Caco-2 (cell line): ENCODE data around the gene TRIM61. TPM values are rescaled to one million over a fixed set of nuclear protein-coding genes. Genes with fewer than 3 reads are reported as not detected.
"Not testable (repeated sequence)": the region's sequence is repeated elsewhere in the genome, so short reads cannot be mapped to it uniquely, and the experiment has no call there.

Source experiments
- BruUV-seq: library from RNA; stranded (reverse); fragments of 400-500 nt; replicated peaks from 2 replicates; lab custom pipeline; 2021; lab: Mats Ljungman, UMichigan
- CTCF ChIA-PET: fragments of 300-600 bp; sonication (Branson Sonifier 250); formaldehyde crosslinking; loops from one replicate; lab custom pipeline; 2022; ENCODE audit warnings: antibody characterized with exemption; lab: Charles Lee
- POLR2A ChIA-PET: fragments of 300-600 bp; sonication (Branson Sonifier 250); formaldehyde crosslinking; loops from one replicate; lab custom pipeline; 2022; ENCODE audit warnings: antibody characterized with exemption; lab: Charles Lee
- DNase-seq, 2 experiments: peaks; one replicate each; pipeline versions ENCODE4 v3.0.0 to v3.0.0-alpha.2; 2020 to 2022
- H3K27me3 ChIP-seq: replicated peaks from 2 replicates; pipeline ENCODE4 v1.6.0; 2011; ENCODE audit warnings: low read length; ENCODE audit not compliant: control insufficient read depth, insufficient read depth
- H3K36me3 ChIP-seq: 2 replicates; pipeline ENCODE4 v1.5.1; 2011; ENCODE audit warnings: low read length; ENCODE audit not compliant: control insufficient read depth, insufficient read depth
- H3K4me1 ChIP-seq: fragments of 250-450 bp; sonication (Bioruptor Pico); 2 replicates; pipeline ENCODE4 v1.5.1; 2020; ENCODE audit warnings: mild to moderate bottlenecking
- H3K4me3 ChIP-seq: 2 replicates; pipeline ENCODE4 v1.5.1; 2011; ENCODE audit warnings: low read depth, mild to moderate bottlenecking, control low read depth, low read length
- H3K9me3 ChIP-seq: fragments of 250-450 bp; sonication (Bioruptor Pico); 2 replicates; pipeline ENCODE4 v1.5.1; 2020; ENCODE audit warnings: mild to moderate bottlenecking, moderate library complexity
- H3K27ac Mint-ChIP-seq: one replicate; pipeline ENCODE4 v1.8.0; 2022; ENCODE audit warnings: mixed read lengths; ENCODE audit not compliant: unreplicated experiment
- H3K27me3 Mint-ChIP-seq: one replicate; pipeline ENCODE4 v1.8.0; 2022; ENCODE audit warnings: mixed read lengths; ENCODE audit not compliant: insufficient read depth, unreplicated experiment
- H3K36me3 Mint-ChIP-seq: one replicate; pipeline ENCODE4 v1.8.0; 2022; ENCODE audit warnings: mild to moderate bottlenecking, mixed read lengths; ENCODE audit not compliant: insufficient read depth, unreplicated experiment
- H3K4me1 Mint-ChIP-seq: one replicate; pipeline ENCODE4 v1.8.0; 2022; ENCODE audit warnings: low read depth, mixed read lengths; ENCODE audit not compliant: unreplicated experiment
- H3K4me3 Mint-ChIP-seq: one replicate; pipeline ENCODE4 v1.8.0; 2022; ENCODE audit warnings: mild to moderate bottlenecking, moderate library complexity, mixed read lengths; ENCODE audit not compliant: unreplicated experiment
- H3K9me3 Mint-ChIP-seq: one replicate; pipeline ENCODE4 v1.8.0; 2022; ENCODE audit warnings: mixed read lengths; ENCODE audit not compliant: unreplicated experiment
- CTCF ChIP-seq, 2 experiments: fragments of 200-600 bp in 1 of 2; IDR thresholded peaks; 1 replicate in 1 of 2; 2 replicates in 1 of 2; pipeline versions ENCODE4 v1.5.1 to v1.8.0; 2011 to 2022; ENCODE audit warnings: antibody characterized with exemption in 1 of 2, control low read depth in 1 of 2, inconsistent platforms in 1 of 2, low read depth in 1 of 2, low read length in 1 of 2, mild to moderate bottlenecking in 1 of 2, moderate library complexity in 1 of 2; ENCODE audit not compliant: insufficient read depth in 1 of 2, severe bottlenecking in 1 of 2, unreplicated experiment in 1 of 2
- intact Hi-C: fragments of 100-400 bp; cut with micrococcal nuclease; formaldehyde crosslinking; loops from one replicate; pipeline ENCODE4 v1.10.0; 2022; ENCODE audit not compliant: unreplicated experiment
- total RNA-seq: library from RNA; stranded (reverse); gene quantifications from 2 replicates; pipeline ENCODE4 v1.2.3, GENCODE V29; 2022

Gene TRIM61
- total RNA-seq, 1 experiment from 2014 or later, result not detected

- Mint-ChIP-seq H3K36me3 (no peaks in the 10 kb centered on the region), H3K4me1 (no peaks in the 10 kb centered on the region), H3K4me3 (no peak overlapping the region), H3K27ac (no peak overlapping the region), H3K27me3 (no peaks in the 10 kb centered on the region), H3K9me3 (no peaks in the 10 kb centered on the region)
- intact Hi-C loops, result loop anchor here (1.0 to 5.0 kb wide), 4 partner anchors 61 to 281 kb away; no protein-coding TSS in a partner anchor
- Histone ChIP-seq H3K36me3 (no peaks in the 10 kb centered on the region), H3K4me1 (no peaks in the 10 kb centered on the region; the same call in 1 of the 2 replicates), H3K4me3 (no peak overlapping the region), H3K9me3 (no peaks in the 10 kb centered on the region), H3K27me3 (no peaks in the 10 kb centered on the region)
- no peak for DNase-seq
- no peak for TF ChIP-seq CTCF (IDR thresholded peaks at IDR 0.05; ENCODE audit: insufficient read depth in 1 of 2, low read depth in 1 of 2, low read length in 1 of 2, severe bottlenecking in 1 of 2, unreplicated experiment in 1 of 2)
- CTCF ChIA-PET, result no interaction called here
- no TSS peak for BruUV-seq
- POLR2A ChIA-PET, result no interaction called here
These were observed 20.5 kb upstream of the TRIM61 start for GRCh38 chr4:164997941-164998340.

DNA sequence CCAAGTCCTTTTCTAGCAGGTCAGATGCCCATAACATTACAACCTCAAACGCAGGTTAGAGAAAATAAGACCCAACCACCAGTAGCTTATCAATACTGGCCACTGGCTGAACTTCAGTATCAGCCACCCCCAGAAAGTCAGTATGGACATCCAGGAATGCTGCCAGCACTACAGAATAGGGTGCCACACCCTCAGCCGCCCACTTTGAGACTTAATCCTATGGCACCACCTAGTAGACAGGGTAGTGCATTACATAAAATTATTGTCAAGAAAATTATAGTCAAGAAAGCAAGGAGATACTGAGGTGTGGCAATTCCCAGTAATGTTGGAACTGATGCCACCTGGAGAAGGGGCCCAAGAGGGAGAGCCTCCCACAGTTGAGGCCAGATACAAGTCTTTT is 19.9 kb upstream of the TRIM61 start:
- intact Hi-C loops, result loop anchor here (1.0 to 5.0 kb wide), 4 partner anchors 60 to 280 kb away; no protein-coding TSS in a partner anchor
- peak in 1 of 2 experiments; percentile 15 for DNase-seq
- Histone ChIP-seq H3K36me3 (no peaks in the 10 kb centered on the region), H3K4me1 (no peaks in the 10 kb centered on the region; the same call in 1 of the 2 replicates), H3K27me3 (no peaks in the 10 kb centered on the region), H3K4me3 (no peak overlapping the region), H3K9me3 (no peaks in the 10 kb centered on the region)
- Mint-ChIP-seq H3K4me1 (no peaks in the 10 kb centered on the region), H3K36me3 (no peaks in the 10 kb centered on the region), H3K4me3 (no peak overlapping the region), H3K9me3 (no peaks in the 10 kb centered on the region), H3K27ac (no peak overlapping the region), H3K27me3 (no peaks in the 10 kb centered on the region)
- BruUV-seq, result no TSS peak
- ChIA-PET POLR2A (no interaction called here), CTCF (no interaction called here)
- no peak for TF ChIP-seq CTCF (IDR thresholded peaks at IDR 0.05; ENCODE audit: insufficient read depth in 1 of 2, low read depth in 1 of 2, low read length in 1 of 2, severe bottlenecking in 1 of 2, unreplicated experiment in 1 of 2)

DNA sequence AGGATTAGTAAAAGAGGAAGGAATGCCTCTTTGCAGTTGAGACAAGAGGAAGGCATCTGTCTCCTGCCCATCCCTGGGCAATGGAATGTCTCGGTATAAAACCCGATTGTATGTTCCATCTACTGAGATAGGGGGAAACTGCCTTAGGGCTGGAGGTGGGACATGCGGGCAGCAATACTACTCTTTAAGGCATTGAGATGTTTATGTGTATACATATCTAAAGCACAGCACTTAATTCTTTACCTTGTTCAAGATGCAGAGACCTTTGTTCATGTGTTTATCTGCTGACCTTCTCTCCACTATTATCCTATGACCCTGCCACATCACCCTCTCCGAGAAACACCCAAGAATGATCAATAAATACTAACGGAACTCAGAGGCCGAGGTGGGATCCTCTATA is 18.7 kb upstream of the TRIM61 start:
- H3K27me3 ChIP-seq, H3K36me3 Mint-ChIP-seq, H3K9me3 Mint-ChIP-seq, DNase-seq, H3K4me3 ChIP-seq, CTCF ChIA-PET, POLR2A ChIA-PET, H3K4me1 ChIP-seq, H3K4me3 Mint-ChIP-seq, H3K4me1 Mint-ChIP-seq, H3K36me3 ChIP-seq, H3K27me3 Mint-ChIP-seq, H3K9me3 ChIP-seq, H3K27ac Mint-ChIP-seq, BruUV-seq: not testable (repeated sequence)
- intact Hi-C loops, result loop anchor here (2.0 to 5.0 kb wide), 2 partner anchors 217 to 279 kb away; no protein-coding TSS in a partner anchor

DNA sequence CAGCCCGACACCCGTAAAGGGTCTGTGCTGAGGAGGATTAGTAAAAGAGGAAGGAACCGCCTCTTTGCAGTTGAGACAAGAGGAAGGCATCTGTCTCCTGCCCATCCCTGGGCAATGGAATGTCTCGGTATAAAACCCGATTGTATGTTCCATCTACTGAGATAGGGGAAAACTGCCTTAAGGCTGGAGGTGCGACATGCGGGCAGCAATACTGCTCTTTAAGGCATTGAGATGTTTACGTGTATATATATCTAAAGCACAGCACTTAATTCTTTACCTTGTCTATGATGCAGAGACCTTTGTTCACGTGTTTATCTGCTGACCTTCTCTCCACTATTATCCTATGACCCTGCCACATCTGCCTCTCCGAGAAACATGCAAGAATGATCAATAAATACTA is 13.3 kb upstream of the TRIM61 start:
- H3K9me3 Mint-ChIP-seq, H3K27me3 ChIP-seq, CTCF ChIA-PET, H3K27ac Mint-ChIP-seq, intact Hi-C loops, H3K36me3 Mint-ChIP-seq, H3K27me3 Mint-ChIP-seq, H3K36me3 ChIP-seq, POLR2A ChIA-PET, H3K4me3 ChIP-seq, BruUV-seq, H3K4me3 Mint-ChIP-seq, H3K9me3 ChIP-seq, H3K4me1 Mint-ChIP-seq, DNase-seq, H3K4me1 ChIP-seq: not testable (repeated sequence)
